ENCODE data around the gene DOK4. TPM values are rescaled to one million over a fixed set of nuclear protein-coding genes. Genes with fewer than 3 reads are reported as not detected.

DOK4 gene
- total RNA-seq (22.3 and 24.4 TPM in 2 replicates), polyA plus RNA-seq (22.5 and 23.4 TPM in 2 replicates), polyA minus RNA-seq (18.0 and 23.8 TPM in 2 replicates), Bru-seq, nascent RNA (percentile 39 among the genes with signal in this experiment), BruChase-seq, experiment 1, labeled RNA remaining after a 6-hour chase (percentile 64 among the genes with signal in this experiment), BruChase-seq, experiment 2, labeled RNA remaining after a 2-hour chase (percentile 53 among the genes with signal in this experiment)
- 21.2 and 23.3 TPM in 2 replicates for polyA plus RNA-seq (2011; cell fraction: cytosol; rRNA removed)
- polyA plus RNA-seq (2011; cell fraction: nucleus; rRNA removed): 40.5 and 44.7 TPM in 2 replicates
- 16.6 and 20.1 TPM in 2 replicates for polyA plus RNA-seq (2012)
- polyA minus RNA-seq (2011; cell fraction: cytosol; rRNA and poly(A)+ RNA removed): 17.8 TPM
- 5.4 and 6.0 TPM in 2 replicates for polyA minus RNA-seq (2011; cell fraction: nucleus; rRNA and poly(A)+ RNA removed)
- long read RNA-seq, transcript DOK4-201 (9 exons, 2,772 nt): minor isoform, 9 of 67 reads
- long read RNA-seq, transcript DOK4-218 (8 exons, 1,848 nt): major isoform, 25 of 67 reads
- long read RNA-seq, transcript DOK4-210 (7 exons, 2,851 nt): minor isoform, 15 of 67 reads
- long read RNA-seq, partial matches to known transcripts: 6 of 67 reads
- long read RNA-seq, other reads (novel, unspliced or antisense): 12 of 67 reads

- Histone ChIP-seq H3K27ac (ENCODE audit: insufficient read depth, low read depth, low read length) (no peak within 1 kb of the TSS), H3K4me1 (ENCODE audit: control insufficient read depth, extremely low read depth, insufficient read depth, low read length) (peaks cover 6% of the 10 kb centered on the region), H3K79me2 (ENCODE audit: control insufficient read depth, insufficient read depth, low read length) (no peaks in the 10 kb centered on the region), H2AFZ (ENCODE audit: low read depth, low read length) (peak within 1 kb of the TSS; percentile 99), H4K20me1 (replicated peaks; ENCODE audit: control insufficient read depth, extremely low read depth, insufficient read depth, low read length) (no peaks in the 10 kb centered on the region), H3K36me3 (ENCODE audit: control insufficient read depth in 2 of 2, extremely low read depth in 1 of 2, insufficient read depth in 2 of 2, low read length in 2 of 2) (no peaks in the 10 kb centered on the region), H3K9me3 (replicated peaks; ENCODE audit: control insufficient read depth, insufficient read depth, low read length) (no peaks in the 10 kb centered on the region), H3K9ac (replicated peaks; ENCODE audit: extremely low read depth, insufficient read depth, low read length) (peak within 1 kb of the TSS; percentile 62), H3K4me2 (ENCODE audit: insufficient read depth, low read length) (peak within 1 kb of the TSS; percentile 75), H3K9me1 (replicated peaks; ENCODE audit: control insufficient read depth, extremely low read depth, insufficient read depth, low read length) (no peaks in the 10 kb centered on the region), H3K27me3 (ENCODE audit: control insufficient read depth in 2 of 2, insufficient read depth in 2 of 2, low read length in 2 of 2) (peaks cover 0 to 4% of the 10 kb centered on the region in 2 experiments), H3K4me3 (replicated peaks in 1 of 3; ENCODE audit: insufficient read depth in 1 of 3, low read depth in 1 of 3, low read length in 3 of 3) (peak within 1 kb of the TSS; percentile 49 to 72 (median 51))
- DNase-seq (ENCODE audit: low read depth, low spot score) (peak; percentile 36), FAIRE-seq (peak; percentile 66)
- TF ChIP-seq EZH2 (IDR thresholded peaks at IDR 0.05; ENCODE audit: borderline replicate concordance, low read depth, low read length, severe bottlenecking): no peak
- TF ChIP-seq GATA2 (IDR thresholded peaks at IDR 0.05; ENCODE audit: insufficient read depth, insufficient read length, low read depth, low read length): no peak
- TF ChIP-seq MYC (IDR thresholded peaks at IDR 0.05; ENCODE audit: low read depth, low read length): no peak
- TF ChIP-seq POLR2A (IDR thresholded peaks at IDR 0.05; ENCODE audit: low read depth, low read length): no peak
- TF ChIP-seq FOS (IDR thresholded peaks at IDR 0.05; ENCODE audit: borderline replicate concordance, insufficient read depth, low read length): no peak
- no peak for TF ChIP-seq CTCF (IDR thresholded peaks at IDR 0.05; ENCODE audit: extremely low read depth in 1 of 2, insufficient read depth in 1 of 2, low read depth in 1 of 2, low read length in 2 of 2)
- TF ChIP-seq JUN (IDR thresholded peaks at IDR 0.05; ENCODE audit: borderline replicate concordance, insufficient read depth, insufficient read length, low read depth): no peak
- TF ChIP-seq MAX (IDR thresholded peaks at IDR 0.05; ENCODE audit: insufficient read depth, insufficient read length): no peak
- TF ChIP-seq POLR2AphosphoS5 (IDR thresholded peaks at IDR 0.05; ENCODE audit: insufficient read depth, low read depth, low read length): no peak
- POLR2A ChIA-PET: no interaction called here
- BruUV-seq (replicated peaks): no TSS peak
- dilution Hi-C loops (cut with MboI; ENCODE audit: extremely low pct_ligation_motif_present, low sequenced_read_pairs): no loop called here
- CTCF ChIA-PET: interaction anchor here (1.0 to 5.3 kb wide), 4 partner anchors 15 to 55 kb away, joined by 3 to 27 read pairs (median 3); no protein-coding TSS in a partner anchor
- intact Hi-C loops (cut with micrococcal nuclease): loop anchor here (2.0 kb wide), 1 partner anchor 49 kb away; no protein-coding TSS in a partner anchor
These were observed at the start of gene DOK4 for GRCh38 chr16:57485916-57486857. DOK4 (minus strand) TSS chr16:57486493; CDS start chr16:57479507, 6,986 bp downstream.

All from endothelial cell of umbilical vein (primary cell).